ENCODE results near the gene NHLH2.

The NHLH2 gene

DNA sequence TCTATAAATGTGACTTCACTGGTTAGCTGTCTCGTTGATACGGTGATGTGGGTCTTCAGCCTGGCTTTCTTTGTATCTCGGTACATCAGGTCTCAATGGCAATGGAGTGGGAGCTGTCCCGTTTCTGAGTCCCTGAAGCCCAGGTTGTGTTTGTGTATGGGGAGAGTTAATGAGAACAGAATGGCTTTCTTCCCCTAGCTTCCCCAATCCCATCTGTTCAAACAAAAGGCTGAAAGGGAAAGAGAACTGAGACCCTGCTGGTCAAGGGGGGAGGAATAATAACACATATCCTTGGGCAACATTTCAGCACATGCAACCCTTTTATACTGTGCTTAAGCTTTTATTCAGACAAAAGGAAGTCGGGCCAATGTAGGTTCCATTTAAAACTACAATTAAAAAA lies 44.0 kb downstream of the NHLH2 start:
- DNase-seq = no peak

DNA sequence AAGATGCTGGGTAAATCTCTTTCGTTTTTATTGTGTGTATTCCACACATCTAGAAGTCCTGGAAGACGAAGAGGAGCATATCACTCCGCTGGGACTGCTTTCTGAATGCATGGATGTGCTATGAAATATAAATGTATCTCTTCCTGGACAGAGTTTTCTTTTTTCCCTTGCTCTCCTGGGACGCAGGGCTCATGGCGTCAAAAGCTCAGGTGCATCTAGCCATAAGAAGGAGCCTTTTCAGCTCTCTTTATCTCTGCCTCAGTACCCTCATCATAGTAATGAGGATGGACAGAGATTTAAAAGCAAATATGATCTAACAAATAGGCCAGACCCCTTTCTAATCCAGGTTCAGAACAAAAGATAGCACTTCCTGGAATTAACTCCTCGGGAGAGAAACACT lies 44.9 kb downstream of the NHLH2 start:
- no peak for DNase-seq

DNA sequence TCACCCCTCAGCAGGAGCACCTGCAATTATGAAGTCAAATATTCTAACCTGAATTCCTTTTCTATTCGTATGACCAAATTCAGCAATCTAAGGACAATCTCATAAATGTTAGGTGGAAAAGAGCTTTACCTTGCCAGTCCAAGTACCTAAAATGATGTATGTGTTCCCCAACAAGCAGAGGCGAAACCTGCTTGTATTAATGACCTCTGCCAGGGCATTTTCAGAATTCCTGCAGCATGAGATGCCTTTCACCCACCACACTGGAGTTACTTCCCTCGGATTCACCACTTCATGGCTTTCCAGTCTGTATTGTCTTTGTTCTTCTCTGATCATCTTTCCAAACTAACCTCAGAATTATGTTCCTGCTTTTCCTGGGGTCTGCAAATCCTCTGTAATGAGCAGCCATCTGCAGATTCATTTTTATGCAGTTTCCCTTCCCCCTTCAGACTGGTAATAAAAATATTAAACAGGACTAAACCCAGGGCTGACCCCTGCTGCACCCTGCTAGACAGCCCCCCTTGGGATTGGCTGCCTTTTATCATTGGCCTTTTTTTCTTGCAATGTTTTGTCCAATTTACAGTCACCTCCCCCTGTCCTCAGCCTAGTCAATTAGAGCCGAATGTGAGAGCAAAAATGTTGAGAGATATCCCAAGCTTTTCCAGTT lies 45.8 kb downstream of the NHLH2 start:
- DNase-seq = no peak

DNA sequence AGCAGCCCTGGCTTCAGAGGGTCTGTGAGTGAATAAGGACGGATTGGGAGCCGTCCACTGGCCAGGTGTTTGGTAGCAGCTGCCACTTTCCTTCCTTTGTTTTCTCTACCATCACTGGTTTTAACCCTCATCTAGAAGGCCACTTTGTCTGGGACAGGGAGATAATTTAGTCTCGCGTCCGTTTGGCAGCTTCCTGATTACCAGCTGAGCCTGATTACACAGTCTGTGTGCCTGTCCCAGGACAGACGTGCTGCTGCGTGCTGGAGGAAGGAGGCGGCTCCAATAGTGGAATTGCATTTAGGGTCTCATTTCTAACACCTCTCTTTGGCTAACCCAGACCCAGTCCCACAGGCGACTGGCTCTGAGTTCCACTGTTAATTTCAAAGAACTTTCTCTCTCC lies 47.8 kb downstream of the NHLH2 start:
- DNase-seq = no peak

DNA sequence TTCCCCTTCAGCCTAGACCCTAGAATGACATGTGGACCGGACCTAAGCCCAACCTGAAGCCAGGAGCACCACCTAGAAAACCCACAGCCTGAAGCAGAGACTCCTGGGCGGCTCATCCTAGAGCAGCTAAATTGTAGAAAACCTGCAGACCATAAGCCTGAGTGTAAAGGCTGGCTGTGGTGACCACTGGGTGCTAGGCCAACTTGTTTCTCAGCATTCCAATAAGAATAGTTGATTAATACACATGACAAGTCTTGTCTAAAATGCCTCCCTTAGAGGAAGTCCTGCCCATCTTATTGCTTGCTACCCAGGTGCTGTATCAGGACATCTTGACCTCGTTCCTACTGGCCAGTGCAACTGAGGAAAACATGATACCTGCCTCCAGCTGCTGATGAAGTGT lies 49.1 kb downstream of the NHLH2 start:
- no peak for DNase-seq

DNA sequence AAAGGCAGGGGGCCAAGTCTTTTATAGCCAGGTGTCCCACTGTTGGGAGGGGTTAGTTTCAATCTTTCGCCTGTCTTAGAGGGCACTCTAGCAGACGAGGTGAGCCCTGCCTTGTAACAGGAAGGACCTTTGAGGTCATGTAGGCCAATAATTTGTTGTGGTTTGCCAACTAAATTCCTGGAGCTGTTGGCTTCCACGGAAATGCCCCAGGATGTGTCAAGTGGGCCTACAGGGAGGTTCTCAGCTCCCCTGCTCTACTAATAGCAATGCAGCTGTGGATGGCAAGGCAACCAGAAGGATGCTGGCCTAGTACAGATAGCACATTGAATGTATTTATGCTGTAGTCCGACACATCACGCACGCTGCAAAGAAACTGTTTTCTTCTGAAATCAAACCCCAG lies 50.1 kb downstream of the NHLH2 start:
- no peak for DNase-seq

DNA sequence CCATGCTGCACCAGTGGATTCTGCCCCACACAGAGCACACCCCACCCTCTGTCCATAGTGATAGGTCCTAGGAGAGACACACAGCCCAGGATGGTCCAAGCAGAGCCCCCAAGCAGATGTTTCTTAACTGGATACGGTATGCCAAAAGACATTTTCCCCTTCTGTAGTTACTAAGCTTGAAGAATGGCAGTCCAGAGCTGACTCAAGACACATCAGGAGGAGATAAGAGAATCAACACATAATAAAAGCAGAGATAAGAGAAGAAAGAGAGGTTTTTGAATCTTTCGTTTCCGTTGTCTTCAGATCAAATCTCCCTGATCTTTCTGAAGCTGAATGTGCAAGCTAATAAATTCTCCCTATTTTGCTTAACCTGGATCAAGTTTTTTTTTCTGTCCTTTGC lies 50.6 kb downstream of the NHLH2 start:
- DNase-seq = no peak

Data from stimulated activated CD4-positive, alpha-beta T cell treated with anti-CD3 and anti-CD28 coated beads, Interleukin-4, amount 100 ng/mL, for 1 hour (primary cell).